Testis (tissue), 3 donors: Measurements from ENCODE around the gene EVX2. TPM values are rescaled to one million over a fixed set of nuclear protein-coding genes. Genes with fewer than 3 reads are reported as not detected.

ENCODE experiments used
- DNase-seq: peaks from one replicate; pipeline ENCODE4 v3.0.0-alpha.2; 2019
- H3K27ac ChIP-seq, 2 donors: fragments of 200-600 bp; sonication (generic); one replicate each; pipeline ENCODE4 v1.5.1; 2019
- H3K27me3 ChIP-seq: fragments of 200-600 bp; sonication (generic); one replicate; pipeline ENCODE4 v1.5.1; 2019
- H3K36me3 ChIP-seq: fragments of 200-600 bp; sonication (generic); one replicate; pipeline ENCODE4 v1.5.1; 2017; ENCODE audit warnings: low read depth; ENCODE audit errors: missing control alignments
- H3K4me1 ChIP-seq: fragments of 200-600 bp; sonication (generic); one replicate; pipeline ENCODE4 v1.5.1; 2019
- H3K4me3 ChIP-seq, 2 donors: fragments of 200-600 bp; sonication (generic); one replicate each; pipeline ENCODE4 v1.5.1; 2017 to 2019
- H3K9me3 ChIP-seq: fragments of 200-600 bp; sonication (generic); one replicate; pipeline ENCODE4 v1.5.1; 2017
- POLR2A ChIP-seq: fragments of 450-650 bp; IDR thresholded peaks from one replicate; pipeline ENCODE4 v1.6.1; 2017; ENCODE audit warnings: antibody characterized with exemption, mild to moderate bottlenecking, moderate library complexity
- WGBS, 2 donors: methylation state at CpG; one replicate each; pipeline ENCODE4 v1.1.5; 2018; 5-methylcytosine and 5-hydroxymethylcytosine counted together
- intact Hi-C: fragments of 100-400 bp; cut with DNase I; formaldehyde crosslinking; loops from one replicate; pipeline ENCODE4 v1.15.1; 2023; ENCODE audit warnings: low total_unique reads
- polyA plus RNA-seq: library from polyadenylated mRNA; stranded (reverse); fragments of 350-450 nt; fragmentation: Illumina TruSeq; extraction: RNeasy Lipid Tissue Mini Kit (QIAGEN cat#74804); gene quantifications from one replicate; pipeline ENCODE4 v1.2.3, GENCODE V29; 2014; ENCODE audit warnings: low read depth, low replicate concordance; ENCODE audit not compliant: insufficient read depth
- total RNA-seq, 2 donors: library from RNA; depleted of rRNA; stranded (reverse); fragments of >200 nt; gene quantifications; one replicate each; pipeline ENCODE4 v1.2.3, GENCODE V29; 2016
- TF ChIP-seq, protein P1 (sequence below), 3 experiments: fragments of 450-650 bp in 2 of 3; fragments of 200-600 bp in 1 of 3; sonication (generic) in 1 of 3; IDR thresholded peaks; one replicate each; pipeline ENCODE4 v1.5.1; 2016 to 2019; ENCODE audit warnings: antibody characterized with exemption in 3 of 3, mild to moderate bottlenecking in 2 of 3, moderate library complexity in 1 of 3

The EVX2 gene
- total and polyA plus RNA-seq, 3 donors from 2014 or later = 1.5 to 3.1 (median 2.3) TPM

DNA sequence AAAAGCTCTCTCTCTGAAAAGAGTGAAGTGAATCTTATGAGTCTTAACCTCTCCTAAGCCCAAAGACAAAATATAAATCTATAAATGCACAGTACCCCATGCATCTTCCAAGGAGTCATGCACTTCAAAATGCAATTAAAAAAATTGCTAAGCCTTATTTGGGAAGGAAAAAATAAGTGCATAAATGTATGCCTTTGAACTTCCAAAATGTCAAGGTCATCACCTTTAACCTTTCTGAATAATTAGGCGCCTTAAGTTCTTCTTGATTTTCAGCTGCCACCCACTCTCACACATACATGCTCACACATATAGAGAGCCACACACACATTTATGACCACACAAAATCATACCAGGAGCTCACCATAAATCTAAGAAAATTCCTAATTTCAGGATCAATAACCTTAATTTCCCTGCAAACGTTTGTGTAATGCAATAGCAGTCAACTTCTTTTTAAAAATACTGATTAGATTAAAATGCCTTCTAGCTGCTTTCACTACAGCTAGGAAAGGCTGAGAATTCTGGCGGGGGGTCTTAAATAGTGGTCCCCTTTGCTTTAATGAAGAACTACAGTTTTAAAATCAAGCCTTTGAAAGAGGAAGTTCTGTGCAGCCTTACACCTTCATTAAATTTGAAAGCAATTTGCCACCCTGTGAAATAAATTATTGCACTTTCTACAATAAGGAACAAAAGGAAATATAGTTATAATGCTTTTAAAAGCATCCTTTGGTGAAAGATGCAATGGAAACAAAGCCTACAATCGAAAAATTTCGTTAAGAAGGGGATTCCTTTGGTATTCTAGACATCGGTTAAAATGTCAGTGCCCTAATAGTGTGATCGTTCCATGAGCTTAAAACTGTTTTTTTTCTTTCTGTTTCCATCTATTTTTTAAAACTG lies 26.9 kb upstream of the EVX2 start:
- H3K9me3 ChIP-seq = no peaks in the 10 kb centered on the region
- TF ChIP-seq, protein P1, sequence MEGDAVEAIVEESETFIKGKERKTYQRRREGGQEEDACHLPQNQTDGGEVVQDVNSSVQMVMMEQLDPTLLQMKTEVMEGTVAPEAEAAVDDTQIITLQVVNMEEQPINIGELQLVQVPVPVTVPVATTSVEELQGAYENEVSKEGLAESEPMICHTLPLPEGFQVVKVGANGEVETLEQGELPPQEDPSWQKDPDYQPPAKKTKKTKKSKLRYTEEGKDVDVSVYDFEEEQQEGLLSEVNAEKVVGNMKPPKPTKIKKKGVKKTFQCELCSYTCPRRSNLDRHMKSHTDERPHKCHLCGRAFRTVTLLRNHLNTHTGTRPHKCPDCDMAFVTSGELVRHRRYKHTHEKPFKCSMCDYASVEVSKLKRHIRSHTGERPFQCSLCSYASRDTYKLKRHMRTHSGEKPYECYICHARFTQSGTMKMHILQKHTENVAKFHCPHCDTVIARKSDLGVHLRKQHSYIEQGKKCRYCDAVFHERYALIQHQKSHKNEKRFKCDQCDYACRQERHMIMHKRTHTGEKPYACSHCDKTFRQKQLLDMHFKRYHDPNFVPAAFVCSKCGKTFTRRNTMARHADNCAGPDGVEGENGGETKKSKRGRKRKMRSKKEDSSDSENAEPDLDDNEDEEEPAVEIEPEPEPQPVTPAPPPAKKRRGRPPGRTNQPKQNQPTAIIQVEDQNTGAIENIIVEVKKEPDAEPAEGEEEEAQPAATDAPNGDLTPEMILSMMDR (IDR thresholded peaks at IDR 0.05) = no peak
- no peak for TF ChIP-seq POLR2A
- no peaks in the 10 kb centered on the region for H3K36me3 ChIP-seq
- no peak overlapping the region for H3K27ac ChIP-seq
- no peaks in the 10 kb centered on the region for H3K27me3 ChIP-seq
- no peak for DNase-seq
- peaks cover 2% of the 10 kb centered on the region for H3K4me1 ChIP-seq
- 40 to 43% methylated on average over 7 of the region's 7 CpGs for WGBS, 2 donors
- no peak overlapping the region for H3K4me3 ChIP-seq
- intact Hi-C loops = no loop called here

GRCh38 chr2:176109946-176110345 lies 26.2 kb upstream of the EVX2 start:
- peaks cover 2% of the 10 kb centered on the region for H3K4me1 ChIP-seq
- no peak overlapping the region for H3K27ac ChIP-seq
- intact Hi-C loops = no loop called here
- no peaks in the 10 kb centered on the region for H3K36me3 ChIP-seq
- no peaks in the 10 kb centered on the region for H3K9me3 ChIP-seq
- H3K4me3 ChIP-seq = peak overlapping the region in 1 of 2 donors; percentile 26
- TF ChIP-seq, protein P1 (IDR thresholded peaks at IDR 0.05) = no peak
- TF ChIP-seq POLR2A = no peak
- H3K27me3 ChIP-seq = no peaks in the 10 kb centered on the region
- WGBS, 2 donors = 54 to 62% methylated on average over 4 of the region's 4 CpGs
- DNase-seq = no peak

- H3K27me3 ChIP-seq = no peaks in the 10 kb centered on the region
- DNase-seq = no peak
Measured at GRCh38 chr2:176109192-176109901, 25.6 kb upstream of the EVX2 start.

GRCh38 chr2:176107731-176108181 lies 24.0 kb upstream of the EVX2 start:
- DNase-seq = no peak
- no peaks in the 10 kb centered on the region for H3K27me3 ChIP-seq
- 4% methylated on average over 20 of the region's 59 CpGs; no CpG with 5 or more reads in 1 of the 2 donors for WGBS, 2 donors
- no peak overlapping the region for H3K27ac ChIP-seq
- H3K4me3 ChIP-seq = peak overlapping the region in 1 of 2 donors; percentile 7
- TF ChIP-seq, protein P1 (IDR thresholded peaks at IDR 0.05) = no peak
- intact Hi-C loops = no loop called here
- no peaks in the 10 kb centered on the region for H3K9me3 ChIP-seq
- H3K4me1 ChIP-seq = peaks cover 6% of the 10 kb centered on the region
- H3K36me3 ChIP-seq = no peaks in the 10 kb centered on the region

More at GRCh38 chr2:176109192-176109901, 25.6 kb upstream of the EVX2 start:
- intact Hi-C loops = no loop called here
- Histone ChIP-seq H3K36me3 (no peaks in the 10 kb centered on the region), H3K9me3 (no peaks in the 10 kb centered on the region), H3K4me3 (peak overlapping the region in 1 of 2 donors; percentile 26), H3K27ac (peak overlapping the region in 1 of 2 donors; percentile 11), H3K4me1 (peaks cover 4% of the 10 kb centered on the region)
- TF ChIP-seq, protein P1 (IDR thresholded peaks at IDR 0.05) = no peak
- 31 to 36% methylated on average over 26 of the region's 26 CpGs for whole genome bisulfite sequencing, 2 donors
